NCI-H1436 (cell line): ENCODE measurements around the gene CEACAM1.
"Not testable (repeated sequence)": the region's sequence is repeated elsewhere in the genome, so short reads cannot be mapped to it uniquely, and the experiment has no call there.

ENCODE experiments used
- DNase-seq: peaks from one replicate; lab custom pipeline; 2025; lab: John Stamatoyannopoulos, UW

The CEACAM1 gene

DNA sequence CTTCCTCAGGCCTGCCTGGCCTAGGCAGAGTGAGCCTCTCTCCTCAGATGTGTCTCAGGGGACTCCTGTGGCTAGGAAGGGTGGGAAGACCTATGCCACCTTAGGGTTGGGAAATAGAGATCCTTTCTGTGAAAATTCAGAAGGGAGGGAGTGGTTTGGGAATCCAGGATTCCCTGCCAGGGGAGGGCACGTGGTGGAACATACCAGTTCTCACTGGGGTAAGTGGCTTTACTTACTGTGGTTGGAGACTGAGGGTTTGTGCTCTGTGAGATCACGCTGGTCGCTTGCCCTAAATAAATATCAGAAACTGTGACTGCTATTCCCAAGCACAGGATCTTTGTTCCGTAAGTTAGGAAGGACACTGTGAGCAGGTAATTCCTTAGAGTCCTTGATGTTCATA lies 16.9 kb downstream of the CEACAM1 start:
- no peak for DNase-seq

DNA sequence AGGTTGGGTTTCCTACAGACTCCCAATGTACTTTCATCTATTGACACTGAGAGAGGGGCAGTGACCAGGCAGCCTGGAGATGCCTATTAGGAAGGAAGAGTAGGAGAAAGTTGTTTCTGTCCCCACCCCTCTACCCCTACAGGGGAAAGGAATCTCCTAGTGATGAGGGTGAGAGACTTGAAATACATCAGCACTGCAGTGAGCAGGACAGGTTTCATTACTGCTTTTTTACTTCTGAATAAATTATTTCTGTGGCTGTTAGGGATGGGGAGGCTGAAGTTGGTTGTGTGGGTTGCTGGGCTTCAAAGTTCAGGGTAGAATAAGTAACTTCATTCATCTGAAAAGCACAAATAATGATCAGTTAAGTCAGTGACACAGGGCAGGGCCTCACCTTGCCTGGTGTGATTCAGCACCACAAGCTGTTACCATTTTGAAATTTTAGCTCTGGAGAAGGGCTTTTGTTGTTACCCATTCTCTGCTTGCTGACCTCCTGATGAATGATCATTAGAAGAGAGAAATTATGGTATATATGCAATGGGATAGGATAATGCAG lies 19.3 kb downstream of the CEACAM1 start:
- no peak for DNase-seq

DNA sequence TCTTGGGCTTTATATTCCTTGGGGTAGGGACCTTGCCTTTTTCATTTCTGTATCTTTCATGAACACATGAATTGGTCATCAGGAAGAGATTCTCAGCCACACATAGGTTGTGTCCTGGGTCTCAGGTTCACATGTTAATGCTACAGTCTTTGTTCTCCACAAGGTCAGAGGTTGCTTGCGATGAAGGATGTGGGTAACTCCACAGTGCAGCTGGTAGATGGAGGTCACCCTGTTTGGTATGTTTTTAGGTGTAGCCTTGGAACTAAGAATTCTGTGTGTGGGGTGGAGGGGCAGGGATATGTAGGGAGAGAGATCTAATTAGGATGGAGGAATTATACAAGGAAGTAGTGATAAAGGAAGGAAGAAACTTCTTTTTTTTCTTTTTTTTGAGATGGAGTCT lies 23.2 kb downstream of the CEACAM1 start:
- no peak for DNase-seq

DNA sequence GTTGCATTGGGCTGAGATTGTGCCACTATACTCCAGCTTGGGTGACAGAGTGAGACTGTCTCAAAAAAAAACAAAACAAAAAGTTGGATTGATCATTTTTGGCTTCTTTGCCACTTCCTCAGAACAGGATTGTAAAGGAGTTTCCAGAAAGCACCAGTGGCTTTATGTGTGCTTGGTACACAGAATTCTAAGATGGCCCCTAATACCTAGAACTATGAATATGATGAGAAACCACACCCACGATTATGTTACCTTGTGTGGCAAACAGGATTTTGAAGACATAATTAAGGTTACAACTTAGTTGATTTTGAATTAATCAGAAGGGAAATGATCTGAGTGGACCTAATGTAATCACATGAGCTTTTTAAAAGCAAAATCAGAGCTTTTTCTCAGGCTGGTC lies 26.5 kb downstream of the CEACAM1 start:
- no peak for DNase-seq

DNA sequence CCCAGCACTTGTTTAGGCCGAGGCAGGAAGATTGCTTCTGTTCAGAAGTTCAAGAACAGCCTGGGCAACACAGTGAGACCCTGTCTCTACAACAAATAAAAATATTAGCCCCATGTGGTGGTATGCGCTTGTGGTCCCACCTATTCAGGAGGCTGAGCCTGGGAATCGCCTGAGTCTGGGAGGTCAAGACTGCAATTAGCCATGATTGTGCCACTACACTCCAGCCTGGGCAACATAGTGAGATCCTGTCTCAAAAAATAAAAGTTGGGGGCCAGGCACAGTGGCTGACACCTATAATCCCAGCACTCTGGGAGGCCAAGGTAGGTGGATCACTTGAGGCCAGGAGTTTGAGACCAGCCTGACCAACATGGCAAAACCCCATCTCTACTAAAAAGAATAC lies 27.0 kb downstream of the CEACAM1 start:
- DNase-seq, result not testable (repeated sequence)

DNA sequence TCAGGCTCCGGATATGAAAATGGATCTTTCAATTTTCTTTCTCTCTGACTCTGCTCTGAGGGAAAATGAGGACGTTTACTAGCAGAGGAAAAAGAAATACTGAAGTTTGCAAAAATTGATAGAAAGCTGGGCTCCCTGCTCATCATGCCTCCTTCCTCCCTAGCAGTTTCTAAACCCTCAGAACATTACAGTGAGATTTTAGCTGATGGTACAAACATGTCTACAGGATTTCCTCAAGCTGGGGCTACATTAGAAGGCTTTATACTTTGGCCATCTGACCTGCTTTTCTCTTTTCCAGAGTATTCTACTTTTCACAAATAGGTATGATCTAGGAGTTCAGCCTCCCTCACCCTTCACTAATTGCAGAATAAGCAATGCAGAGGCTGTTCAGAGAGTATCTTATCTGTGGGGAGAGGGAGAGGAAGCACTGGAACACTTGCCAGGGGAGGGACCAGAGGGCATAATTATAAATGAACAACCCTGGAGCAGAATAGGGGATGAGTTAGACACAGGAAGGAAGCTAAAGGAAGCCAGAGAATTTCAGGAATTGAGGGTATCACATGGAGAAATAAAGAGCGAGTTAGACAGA lies 30.0 kb downstream of the CEACAM1 start:
- no peak for DNase-seq

DNA sequence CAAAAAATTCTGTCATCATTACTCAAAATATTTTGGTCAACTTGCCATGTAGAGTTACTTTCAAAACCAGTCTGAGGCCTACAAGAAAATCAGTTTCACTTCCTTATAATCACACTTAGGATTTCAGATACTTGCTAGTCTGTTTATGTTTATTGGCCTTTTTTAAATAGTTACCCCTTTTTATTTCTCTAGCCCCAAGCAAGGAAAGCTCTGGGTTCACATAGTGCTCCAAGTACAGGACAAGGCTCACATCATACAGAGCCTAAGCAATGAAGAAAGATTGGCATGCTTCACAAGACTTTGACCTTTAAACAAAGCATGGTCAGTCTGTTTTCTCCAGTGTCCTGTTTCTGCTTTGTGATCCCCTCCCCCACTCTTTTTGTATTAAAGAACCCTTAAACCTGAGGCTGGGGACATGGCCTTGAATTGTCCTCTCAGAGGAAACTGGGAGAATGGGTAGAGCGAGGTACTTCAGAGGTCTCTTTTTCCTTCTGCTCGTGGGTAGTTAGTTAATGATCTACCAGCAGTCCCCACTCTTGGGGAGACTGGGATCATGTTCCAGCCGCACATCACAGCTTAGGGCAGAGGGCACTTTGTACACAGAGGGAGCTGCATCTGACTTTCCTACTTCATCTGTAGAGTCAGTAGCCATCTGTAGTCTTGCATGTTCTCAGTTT lies 30.7 kb downstream of the CEACAM1 start:
- no peak for DNase-seq

DNA sequence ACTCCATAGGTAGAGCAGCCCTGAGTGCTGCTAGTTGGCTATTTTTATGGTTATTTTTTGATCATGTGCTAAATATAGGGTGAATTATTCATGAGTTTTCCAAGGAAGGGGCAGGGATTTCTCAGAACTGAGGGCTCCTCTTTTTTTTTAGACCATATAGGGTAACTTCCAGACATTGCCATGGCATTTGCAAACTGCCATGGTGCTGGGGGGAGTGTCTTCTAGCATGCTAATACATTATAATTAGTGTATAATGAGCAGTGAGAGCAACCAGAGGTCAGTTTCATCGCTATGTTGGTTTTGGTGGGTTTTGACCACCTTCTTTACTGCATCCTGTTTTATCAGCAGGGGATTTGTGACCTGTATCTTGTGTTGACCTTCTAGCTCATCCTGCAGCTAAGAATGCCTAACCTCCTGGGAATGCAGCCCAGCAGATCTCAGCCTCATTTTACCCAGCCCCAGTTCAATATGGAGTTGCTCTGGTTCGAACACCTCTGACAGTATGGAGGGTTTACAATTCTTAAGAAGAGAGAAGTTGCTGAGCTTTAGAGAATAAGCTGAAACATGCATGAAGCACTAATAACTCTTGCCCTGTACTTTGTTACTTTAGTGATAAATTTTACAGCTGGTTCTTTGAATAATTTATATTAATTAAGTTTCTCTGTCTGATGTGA lies 31.7 kb downstream of the CEACAM1 start:
- DNase-seq, result no peak

DNA sequence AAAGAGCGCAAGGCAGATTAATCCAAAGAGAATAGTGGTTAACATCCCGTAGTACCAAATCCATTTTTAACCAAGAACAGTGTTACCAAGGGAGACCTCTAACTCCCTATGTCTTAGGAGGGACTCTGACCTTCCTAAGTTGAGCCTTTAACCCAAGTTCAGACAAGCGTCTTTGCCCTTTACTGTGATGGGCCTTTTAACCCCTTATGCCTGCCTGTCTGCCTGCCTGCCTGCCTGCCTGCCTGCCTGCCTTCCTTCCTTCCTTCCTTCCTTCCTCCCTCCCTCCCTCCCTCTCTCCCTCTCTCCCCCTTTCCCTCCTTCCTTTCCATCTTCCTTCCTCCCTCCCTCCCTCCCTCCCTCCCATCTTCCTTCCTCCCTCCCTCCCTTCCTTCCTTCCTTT lies 32.6 kb downstream of the CEACAM1 start:
- DNase-seq, result no peak

DNA sequence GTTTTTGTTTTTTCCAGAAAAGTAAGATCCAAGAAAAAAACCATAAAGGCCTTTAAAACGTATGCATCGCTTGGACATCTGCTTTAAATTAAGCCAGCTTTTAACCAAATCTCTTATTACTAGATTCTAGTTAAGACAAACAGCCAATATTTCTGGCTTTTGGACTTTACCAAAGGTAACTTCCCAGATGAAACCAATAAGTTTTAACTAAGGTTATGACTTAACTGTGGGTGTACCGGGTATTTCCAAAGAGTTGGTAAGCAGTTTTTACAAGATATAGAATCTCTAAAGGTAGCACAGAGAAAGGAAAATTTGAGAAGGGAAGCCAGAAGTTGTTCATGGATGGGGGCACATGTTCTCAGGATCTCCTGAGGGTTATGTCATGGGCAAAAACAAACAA lies 34.0 kb downstream of the CEACAM1 start:
- no peak for DNase-seq

DNA sequence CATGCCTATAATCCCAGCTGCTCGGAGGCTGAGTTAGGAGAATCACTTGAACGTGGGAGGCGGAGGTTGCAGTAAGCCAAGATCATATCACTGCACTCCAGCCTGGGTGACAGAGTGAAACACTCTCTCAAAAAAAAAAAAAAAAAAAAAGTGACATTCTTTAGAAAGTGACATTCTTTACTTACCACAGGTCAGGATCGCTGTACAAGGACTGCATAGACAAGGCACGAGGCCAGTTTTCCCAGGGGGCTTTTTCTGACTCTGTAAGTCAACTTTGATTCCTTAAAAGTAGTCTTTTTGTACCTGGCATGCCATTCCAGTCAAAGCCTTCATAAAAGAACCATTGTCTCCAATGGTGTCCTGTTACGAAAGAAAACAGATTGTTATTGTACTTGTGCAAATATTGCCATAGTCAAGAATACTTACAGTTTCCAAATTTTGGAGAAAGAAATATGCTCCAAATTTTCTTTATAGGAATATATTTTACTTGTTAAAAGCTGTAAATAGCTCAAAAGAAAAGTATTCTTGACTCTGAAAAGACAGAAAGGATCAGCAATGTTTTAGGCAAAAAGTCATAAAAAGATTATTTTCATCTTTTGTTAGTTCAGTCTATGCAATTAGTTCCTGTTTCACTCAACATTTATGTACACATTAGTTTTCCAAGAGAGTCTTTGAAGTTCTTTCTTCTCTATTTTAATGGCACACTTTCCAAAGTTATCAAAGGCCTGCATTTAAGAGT lies 39.3 kb downstream of the CEACAM1 start:
- no peak for DNase-seq

DNA sequence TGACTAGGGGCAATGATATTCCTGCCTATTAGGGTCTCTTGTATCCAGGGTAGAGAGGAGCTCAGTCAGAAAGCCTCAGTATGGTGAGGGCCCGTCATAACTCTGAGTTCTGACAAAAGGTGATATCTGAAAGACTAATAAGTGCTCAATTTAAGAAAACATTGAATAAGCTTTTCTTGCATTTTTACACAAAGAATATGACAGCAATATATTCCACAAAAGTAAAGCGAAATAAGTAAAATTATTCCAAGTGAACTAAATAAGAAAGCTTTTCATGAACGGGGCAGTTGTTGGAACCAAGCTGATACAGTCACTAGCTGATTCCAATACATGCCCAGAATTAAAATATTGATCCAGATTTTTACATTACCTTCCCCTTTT lies 40.5 kb downstream of the CEACAM1 start:
- DNase-seq, result no peak

DNA sequence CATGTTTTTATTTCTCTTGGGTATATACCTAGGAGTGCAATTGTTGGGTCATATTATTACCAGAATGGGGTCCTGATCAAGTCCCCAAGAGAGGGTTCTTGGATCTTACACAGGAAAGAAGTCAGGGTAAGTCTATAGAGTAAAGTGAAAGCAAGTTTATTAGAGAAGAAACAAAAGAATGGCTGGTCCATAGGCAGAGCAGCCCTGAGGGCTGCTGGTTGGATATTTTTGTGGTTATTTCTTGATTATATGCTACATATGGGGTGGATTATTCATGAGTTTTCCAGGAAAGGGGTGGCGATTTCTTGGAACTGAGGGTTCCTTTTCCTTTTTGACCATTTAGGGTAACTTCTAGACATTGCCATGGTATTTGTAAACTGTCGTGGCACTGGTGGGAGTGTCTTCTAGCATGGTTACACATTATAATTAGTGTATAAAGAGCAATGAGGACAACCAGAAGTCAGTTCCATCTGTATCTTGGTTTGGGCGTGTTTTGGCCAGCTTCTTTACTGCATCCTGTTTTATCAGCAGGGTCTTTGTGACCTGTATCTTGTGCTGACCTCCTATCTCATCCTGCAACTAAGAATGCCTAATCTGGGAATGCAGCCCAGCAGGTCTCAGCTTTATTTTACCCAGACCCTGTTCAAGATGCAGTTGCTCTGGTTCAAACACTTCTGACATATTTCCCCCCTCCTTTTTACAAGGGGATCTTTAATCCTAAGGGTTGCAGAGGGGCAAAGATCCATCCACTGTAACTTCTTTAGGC lies 41.1 kb downstream of the CEACAM1 start:
- no peak for DNase-seq

DNA sequence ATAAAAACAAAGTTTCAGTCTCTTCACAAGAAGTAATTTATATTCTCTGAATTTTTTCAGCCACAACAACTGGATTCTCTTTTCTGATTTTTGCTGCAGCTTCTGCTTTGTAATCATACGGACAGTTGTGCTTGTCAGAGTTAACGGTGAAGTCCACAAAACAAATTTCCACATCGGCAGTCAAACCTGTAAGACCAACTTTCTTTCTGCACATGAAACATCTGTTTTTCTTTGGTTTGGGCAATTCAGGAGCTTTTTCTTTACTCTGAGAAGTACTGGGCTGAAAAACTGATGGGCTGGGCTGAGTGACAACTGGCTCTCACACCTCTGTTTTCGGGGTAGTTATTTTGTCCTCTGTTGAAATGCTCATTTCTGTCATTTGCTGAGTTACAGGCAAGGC lies 43.2 kb downstream of the CEACAM1 start:
- not testable (repeated sequence) for DNase-seq

DNA sequence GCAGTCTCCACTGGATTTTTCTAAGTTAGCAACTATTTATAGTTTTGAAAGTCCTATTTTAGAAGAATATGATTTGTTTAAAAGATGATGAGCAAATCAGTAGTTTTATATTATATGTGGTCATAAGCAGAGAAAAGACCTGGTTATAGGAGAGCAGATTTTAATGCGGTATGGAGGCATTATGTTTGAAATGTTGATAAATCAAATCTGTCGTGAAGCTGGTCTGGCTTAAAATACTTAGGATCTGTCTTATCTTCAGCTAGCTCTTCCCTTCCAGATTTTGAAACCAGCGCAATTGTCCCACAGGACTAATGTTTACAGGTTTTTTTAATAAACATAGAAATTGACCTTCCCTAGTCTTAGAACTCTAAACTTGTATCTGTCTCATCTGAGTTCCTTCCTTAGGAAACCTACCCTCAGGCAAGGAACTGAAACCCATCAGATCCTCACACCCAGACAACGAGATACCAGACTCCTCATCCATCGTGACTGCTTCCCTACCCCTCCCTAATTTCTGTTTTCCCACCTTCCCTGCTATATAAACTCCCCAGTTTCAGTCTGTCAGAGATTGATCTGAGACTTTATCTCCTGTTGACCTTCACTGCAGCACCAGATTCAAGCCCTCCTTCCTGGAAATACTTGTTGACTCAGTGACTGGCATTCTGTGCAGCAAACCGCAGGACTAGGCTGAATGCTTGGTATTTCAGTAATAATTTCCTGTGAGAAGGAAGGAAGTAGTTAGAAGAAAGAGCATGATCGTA lies 47.8 kb downstream of the CEACAM1 start:
- DNase-seq, result no peak

DNA sequence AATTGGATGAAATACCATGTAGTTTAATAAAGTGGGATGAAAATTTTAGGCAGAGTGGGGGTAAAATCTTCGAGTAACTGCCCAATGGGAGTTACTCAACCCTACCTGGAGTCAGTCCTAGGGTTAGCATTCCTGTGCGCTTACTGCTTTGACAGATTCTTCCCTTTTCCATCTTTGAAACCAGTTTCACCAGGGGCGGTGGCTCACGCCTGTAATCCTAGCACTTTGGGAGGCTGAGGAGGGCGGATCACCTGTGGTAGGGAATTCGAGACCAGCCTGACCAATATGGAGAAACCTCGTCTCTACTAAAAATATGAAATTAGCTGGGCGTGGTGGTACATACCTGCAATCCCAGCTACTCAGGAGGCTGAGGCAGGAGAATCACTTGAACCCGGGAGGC lies 48.5 kb downstream of the CEACAM1 start:
- DNase-seq, result no peak

DNA sequence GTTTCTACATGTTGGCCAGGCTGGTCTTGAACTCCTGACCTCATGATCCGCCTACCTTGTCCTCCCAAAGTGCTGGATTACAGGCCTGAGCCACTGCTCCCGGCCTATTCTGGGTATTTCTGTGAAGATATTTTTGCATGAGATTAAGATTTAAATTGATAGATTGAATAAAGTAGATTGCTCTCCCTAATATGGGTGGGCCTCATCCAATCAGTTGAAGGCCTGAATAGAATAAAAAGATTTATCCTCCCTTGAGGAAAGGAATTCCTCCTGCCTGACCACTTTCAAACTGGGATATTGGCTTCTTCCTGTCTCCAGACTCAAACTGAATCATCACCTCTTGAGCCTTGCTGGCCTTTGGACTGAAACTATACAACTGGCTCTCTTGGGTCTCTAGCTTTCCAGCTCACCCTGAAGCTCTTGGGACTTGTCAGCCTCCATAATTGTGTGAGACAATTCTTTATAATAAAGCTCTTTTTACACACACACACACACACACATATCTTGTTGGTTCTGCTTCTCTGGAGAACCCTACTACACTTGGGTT lies 49.4 kb downstream of the CEACAM1 start:
- DNase-seq, result no peak

DNA sequence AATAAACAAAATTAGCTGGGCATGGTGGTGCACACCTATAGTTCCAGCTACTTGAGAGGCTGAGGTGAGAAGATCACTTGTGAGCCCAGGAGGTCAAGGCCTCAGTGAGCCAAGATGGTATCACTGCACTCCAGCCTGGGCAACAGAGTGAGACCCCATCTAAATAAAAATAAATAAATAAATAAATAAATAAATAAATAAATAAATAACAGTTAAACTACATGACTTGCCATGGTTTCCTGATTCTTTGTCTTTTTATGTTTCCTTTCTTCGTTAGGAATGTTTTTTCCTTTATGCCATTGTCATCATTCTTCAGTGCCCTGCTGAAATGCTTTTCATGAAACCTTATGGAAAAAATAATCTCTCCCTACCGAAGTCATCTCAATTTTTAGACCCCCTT lies 50.3 kb downstream of the CEACAM1 start:
- DNase-seq, result no peak

DNA sequence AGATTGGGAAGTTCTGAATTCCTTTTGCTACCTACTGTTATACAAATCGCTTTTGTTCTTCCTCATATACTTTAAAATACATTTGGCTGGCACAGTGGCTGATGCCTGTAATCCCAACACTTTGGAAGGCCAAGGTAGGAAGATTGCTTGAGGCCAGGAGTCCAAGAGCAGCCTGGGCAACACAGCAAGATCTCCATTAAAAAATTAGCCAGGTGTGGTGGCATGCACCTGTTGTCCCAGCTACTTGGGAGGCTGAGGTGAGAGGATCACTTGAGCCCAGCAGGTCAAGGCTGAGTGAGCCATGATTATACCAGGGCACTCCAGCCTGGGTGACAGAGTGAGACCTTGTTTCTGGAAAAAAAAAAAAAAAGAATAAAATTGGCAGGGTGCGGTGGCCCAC lies 51.2 kb downstream of the CEACAM1 start:
- no peak for DNase-seq

DNA sequence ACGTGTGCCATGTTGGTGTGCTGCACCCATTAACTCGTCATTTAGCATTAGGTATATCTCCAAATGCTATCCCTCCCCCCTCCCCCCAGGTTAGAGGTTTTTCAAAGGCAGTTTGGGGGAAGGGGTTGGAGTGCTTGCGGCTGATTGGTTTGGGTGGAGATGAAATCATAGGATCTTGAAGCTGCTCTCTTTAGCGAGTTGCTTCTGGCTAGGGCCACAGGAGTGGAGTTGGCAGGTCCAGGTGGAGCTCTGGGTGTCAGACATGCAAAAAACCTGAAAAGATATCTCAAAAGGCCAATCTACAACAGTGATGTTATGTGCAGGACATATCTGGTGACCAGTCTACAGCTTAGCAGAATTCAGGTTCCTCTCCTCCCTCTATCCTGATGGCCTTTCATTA lies 52.9 kb downstream of the CEACAM1 start:
- no peak for DNase-seq

DNA sequence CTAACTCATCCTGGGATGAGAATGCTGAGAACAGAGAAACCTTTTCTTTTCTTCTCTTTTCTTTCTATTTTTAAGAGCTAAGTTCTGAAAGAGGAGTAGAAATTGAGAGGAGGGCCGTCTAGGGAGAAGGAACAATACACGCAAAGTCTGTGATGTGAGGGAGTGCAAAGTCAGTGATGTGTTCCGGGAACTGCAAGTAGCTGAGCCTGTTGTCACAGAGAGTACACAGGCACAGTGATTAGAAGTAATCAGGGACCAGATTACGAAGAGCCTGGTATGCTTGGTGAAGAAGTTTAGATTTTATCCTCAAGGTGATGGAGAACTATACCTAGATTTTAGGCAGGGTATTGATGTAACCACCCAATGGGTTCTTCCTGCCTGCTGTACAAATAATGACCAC lies 53.5 kb downstream of the CEACAM1 start:
- DNase-seq, result no peak
